Tibial artery (tissue), 4 donors: Measurements from ENCODE around the gene TMEM229A.
"Not testable (repeated sequence)": the region's sequence is repeated elsewhere in the genome, so short reads cannot be mapped to it uniquely, and the experiment has no call there.

Experiments
- DNase-seq, 2 donors: peaks; one replicate each; pipeline ENCODE4 v3.0.0-alpha.2; 2019
- H3K27ac ChIP-seq, 2 donors: fragments of 200-600 bp; sonication (generic) in 1 of 2; 1 replicate in 1 of 2; 2 replicates in 1 of 2; pipeline ENCODE4 v1.5.1; 2018 to 2019; ENCODE audit warnings: mild to moderate bottlenecking in 1 of 2
- H3K27me3 ChIP-seq, 2 donors: fragments of 200-600 bp; sonication (generic) in 1 of 2; one replicate each; pipeline versions ENCODE4 v1.5.1 to v1.6.0; 2016 to 2019
- H3K36me3 ChIP-seq, 3 donors: fragments of 200-600 bp; sonication (generic) in 2 of 3; one replicate each; pipeline ENCODE4 v1.5.1; 2016 to 2019; ENCODE audit warnings: mild to moderate bottlenecking in 2 of 3
- H3K4me1 ChIP-seq, 4 donors: fragments of 200-600 bp; sonication (generic) in 2 of 4; 1 replicate in 3 of 4; 2 replicates in 1 of 4; pipeline ENCODE4 v1.5.1; 2016 to 2019
- H3K4me3 ChIP-seq, 2 donors: fragments of 200-600 bp; sonication (generic) in 1 of 2; 1 replicate in 1 of 2; 2 replicates in 1 of 2; pipeline ENCODE4 v1.5.1; 2018 to 2019; ENCODE audit warnings: mild to moderate bottlenecking in 2 of 2
- H3K9me3 ChIP-seq, 3 donors: fragments of 200-600 bp; sonication (generic) in 1 of 3; one replicate each; pipeline ENCODE4 v1.5.1; 2016 to 2019
- intact Hi-C: fragments of 100-400 bp; cut with DNase I; formaldehyde crosslinking; loops from one replicate; pipeline ENCODE4 v1.15.0; 2023; ENCODE audit warnings: low total_unique reads
- TF ChIP-seq, protein P1 (sequence below), 2 experiments: fragments of 200-600 bp in 1 of 2; fragments of 450-650 bp in 1 of 2; IDR thresholded peaks; one replicate each; pipeline ENCODE4 v1.5.1; 2017 to 2019; ENCODE audit warnings: antibody characterized with exemption in 2 of 2, mild to moderate bottlenecking in 1 of 2, moderate library complexity in 1 of 2

TMEM229A gene

DNA sequence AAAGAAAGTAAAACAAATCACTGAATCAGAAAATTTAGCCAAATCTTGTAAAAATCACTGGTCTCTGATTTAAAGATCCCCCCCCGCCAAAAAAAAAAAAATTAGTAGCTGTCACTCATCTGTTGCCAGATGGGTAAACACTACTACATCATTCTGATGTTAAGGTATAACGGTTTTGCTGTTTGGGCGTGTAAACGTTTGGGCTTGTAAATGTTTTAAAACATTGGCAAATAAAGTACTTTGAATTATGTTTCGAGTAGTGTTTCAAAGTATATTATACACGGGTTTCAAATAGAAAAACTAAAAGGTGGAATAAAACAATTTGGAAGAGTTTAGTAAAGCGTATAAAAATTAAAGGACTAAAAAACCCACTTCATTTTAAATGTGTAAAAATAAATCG is 1.5 kb downstream of the TMEM229A start:
- H3K4me3 ChIP-seq, result no peak overlapping the region
- peaks cover 0 to 24% (median 17%) of the 10 kb centered on the region in 4 donors for H3K4me1 ChIP-seq
- TF ChIP-seq, protein P1, sequence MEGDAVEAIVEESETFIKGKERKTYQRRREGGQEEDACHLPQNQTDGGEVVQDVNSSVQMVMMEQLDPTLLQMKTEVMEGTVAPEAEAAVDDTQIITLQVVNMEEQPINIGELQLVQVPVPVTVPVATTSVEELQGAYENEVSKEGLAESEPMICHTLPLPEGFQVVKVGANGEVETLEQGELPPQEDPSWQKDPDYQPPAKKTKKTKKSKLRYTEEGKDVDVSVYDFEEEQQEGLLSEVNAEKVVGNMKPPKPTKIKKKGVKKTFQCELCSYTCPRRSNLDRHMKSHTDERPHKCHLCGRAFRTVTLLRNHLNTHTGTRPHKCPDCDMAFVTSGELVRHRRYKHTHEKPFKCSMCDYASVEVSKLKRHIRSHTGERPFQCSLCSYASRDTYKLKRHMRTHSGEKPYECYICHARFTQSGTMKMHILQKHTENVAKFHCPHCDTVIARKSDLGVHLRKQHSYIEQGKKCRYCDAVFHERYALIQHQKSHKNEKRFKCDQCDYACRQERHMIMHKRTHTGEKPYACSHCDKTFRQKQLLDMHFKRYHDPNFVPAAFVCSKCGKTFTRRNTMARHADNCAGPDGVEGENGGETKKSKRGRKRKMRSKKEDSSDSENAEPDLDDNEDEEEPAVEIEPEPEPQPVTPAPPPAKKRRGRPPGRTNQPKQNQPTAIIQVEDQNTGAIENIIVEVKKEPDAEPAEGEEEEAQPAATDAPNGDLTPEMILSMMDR (IDR thresholded peaks at IDR 0.05), result no peak
- no peak overlapping the region for H3K27ac ChIP-seq
- no peak for DNase-seq
- no peaks in the 10 kb centered on the region for H3K9me3 ChIP-seq
- intact Hi-C loops, result no loop called here
- H3K27me3 ChIP-seq, result peaks cover 0 to 55% of the 10 kb centered on the region in 2 donors
- H3K36me3 ChIP-seq, result no peaks in the 10 kb centered on the region

GRCh38 chr7:124030964-124031363 is 1.9 kb downstream of the TMEM229A start:
- Histone ChIP-seq H3K27ac (no peak overlapping the region), H3K9me3 (no peaks in the 10 kb centered on the region), H3K36me3 (no peaks in the 10 kb centered on the region), H3K4me1 (peaks cover 0 to 24% (median 17%) of the 10 kb centered on the region in 4 donors), H3K4me3 (no peak overlapping the region), H3K27me3 (peaks cover 0 to 55% of the 10 kb centered on the region in 2 donors)
- no peak for DNase-seq
- TF ChIP-seq, protein P1 (IDR thresholded peaks at IDR 0.05), result no peak
- intact Hi-C loops, result no loop called here

DNA sequence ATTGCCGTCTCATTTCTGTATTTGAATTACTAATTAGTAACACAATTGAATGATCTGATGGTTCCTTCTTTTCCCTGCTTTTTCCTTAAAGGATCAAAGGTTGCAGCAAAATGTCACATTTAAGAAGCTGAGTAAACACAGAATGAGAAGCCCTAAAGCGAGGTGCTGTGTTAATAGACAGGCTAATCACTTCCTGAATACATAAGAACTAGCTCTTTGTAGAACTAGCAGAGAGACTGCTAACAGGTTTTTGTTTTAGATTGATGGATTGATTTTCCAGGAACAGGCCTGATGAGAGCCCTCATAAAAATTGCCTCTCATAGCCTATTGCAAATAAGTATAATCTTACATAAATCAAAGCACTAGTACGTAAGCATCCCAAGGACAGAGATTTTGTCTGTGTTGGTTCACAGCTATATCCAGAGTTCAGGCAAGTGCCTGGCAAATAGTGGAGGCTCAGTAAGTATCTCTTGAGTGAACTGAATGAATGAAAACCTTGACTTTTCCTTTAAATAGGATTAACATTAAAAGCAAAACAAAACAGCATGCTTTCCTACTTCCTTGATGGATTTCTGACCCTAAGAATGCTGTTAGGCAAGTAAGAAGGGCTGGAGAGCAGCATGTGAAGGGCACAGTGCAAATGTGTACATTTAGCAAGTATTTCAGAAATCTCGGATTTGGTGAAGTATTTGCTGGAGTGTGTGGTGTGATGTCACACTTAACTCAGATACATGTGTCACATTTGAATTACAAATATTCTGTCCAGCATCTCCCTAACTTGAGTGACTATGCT is 3.3 kb downstream of the TMEM229A start:
- H3K9me3 ChIP-seq, result no peaks in the 10 kb centered on the region
- intact Hi-C loops, result no loop called here
- peaks cover 0 to 24% (median 17%) of the 10 kb centered on the region in 4 donors for H3K4me1 ChIP-seq
- no peak for DNase-seq
- TF ChIP-seq, protein P1 (IDR thresholded peaks at IDR 0.05), result no peak
- no peak overlapping the region for H3K4me3 ChIP-seq
- peaks cover 0 to 55% of the 10 kb centered on the region in 2 donors for H3K27me3 ChIP-seq
- H3K27ac ChIP-seq, result no peak overlapping the region
- H3K36me3 ChIP-seq, result no peaks in the 10 kb centered on the region

GRCh38 chr7:124027236-124027635 is 5.6 kb downstream of the TMEM229A start:
- intact Hi-C loops, result no loop called here
- Histone ChIP-seq H3K36me3 (no peaks in the 10 kb centered on the region), H3K4me3 (no peak overlapping the region), H3K9me3 (no peaks in the 10 kb centered on the region), H3K27ac (no peak overlapping the region), H3K4me1 (peaks cover 0 to 11% (median 8%) of the 10 kb centered on the region in 4 donors), H3K27me3 (peaks cover 0 to 38% of the 10 kb centered on the region in 2 donors)
- no peak for DNase-seq
- TF ChIP-seq, protein P1 (IDR thresholded peaks at IDR 0.05), result no peak

DNA sequence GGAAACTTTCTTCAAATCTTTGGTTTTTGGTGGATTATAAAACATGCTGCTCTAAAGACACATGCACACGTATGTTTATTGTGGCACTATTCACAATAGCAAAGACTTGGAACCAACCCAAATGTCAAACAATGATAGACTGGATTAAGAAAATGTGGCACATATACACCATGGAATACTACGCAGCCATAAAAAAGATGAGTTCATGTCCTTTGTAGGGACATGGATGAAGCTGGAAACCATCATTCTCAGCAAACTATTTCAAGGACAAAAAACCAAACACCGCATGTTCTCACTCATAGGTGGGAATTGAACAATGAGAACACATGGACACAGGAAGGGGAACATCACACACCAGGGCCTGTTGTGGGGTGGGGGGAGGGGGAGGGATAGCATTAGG is 8.5 kb downstream of the TMEM229A start:
- DNase-seq, H3K9me3 ChIP-seq, intact Hi-C loops, H3K4me3 ChIP-seq, H3K27ac ChIP-seq, H3K4me1 ChIP-seq, H3K36me3 ChIP-seq: not testable (repeated sequence)
- peaks cover 0 to 10% of the 10 kb centered on the region in 2 donors for H3K27me3 ChIP-seq

GRCh38 chr7:124022551-124022950 is 10.3 kb downstream of the TMEM229A start:
- H3K27ac ChIP-seq, result no peak overlapping the region
- H3K36me3 ChIP-seq, result no peaks in the 10 kb centered on the region
- intact Hi-C loops, result no loop called here
- TF ChIP-seq, protein P1 (IDR thresholded peaks at IDR 0.05), result no peak
- no peak overlapping the region for H3K4me3 ChIP-seq
- H3K27me3 ChIP-seq, result no peaks in the 10 kb centered on the region
- H3K4me1 ChIP-seq, result no peaks in the 10 kb centered on the region
- no peaks in the 10 kb centered on the region for H3K9me3 ChIP-seq
- DNase-seq, result no peak
